GM21528 (cell line): Measurements from ENCODE around the gene NRG3.

Source experiments
- ATAC-seq: cut with Tn5 transposase; IDR thresholded peaks from one replicate; pipeline ENCODE4 v1.9.1; 2021; ENCODE audit warnings: mild to moderate bottlenecking, moderate library complexity; ENCODE audit not compliant: unreplicated experiment, low FRiP score

The NRG3 gene

DNA sequence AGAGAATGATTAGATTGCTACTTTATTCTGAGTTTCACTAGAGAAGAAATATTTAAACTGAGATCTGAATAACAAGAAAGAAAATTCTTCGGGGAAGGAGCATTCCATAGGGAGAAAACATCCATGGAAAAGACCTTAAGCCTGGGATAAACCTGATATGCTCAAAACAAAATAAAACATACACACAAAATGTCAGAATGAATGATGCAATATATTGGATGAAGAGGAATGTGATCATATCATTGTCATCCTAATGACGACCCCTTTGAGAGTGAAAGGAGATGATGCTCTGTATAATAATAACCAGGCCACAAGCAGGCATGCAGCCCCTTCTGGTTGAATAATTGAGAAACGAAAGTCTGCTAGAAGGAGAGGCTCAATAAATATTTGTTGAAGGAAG lies 882.4 kb downstream of the NRG3 start:
- ATAC-seq: no peak

GRCh38 chr10:82757901-82758300 lies 882.9 kb downstream of the NRG3 start:
- no peak for ATAC-seq

- no peak for ATAC-seq
These were observed 884.1 kb downstream of the NRG3 start for GRCh38 chr10:82759050-82759449.

DNA sequence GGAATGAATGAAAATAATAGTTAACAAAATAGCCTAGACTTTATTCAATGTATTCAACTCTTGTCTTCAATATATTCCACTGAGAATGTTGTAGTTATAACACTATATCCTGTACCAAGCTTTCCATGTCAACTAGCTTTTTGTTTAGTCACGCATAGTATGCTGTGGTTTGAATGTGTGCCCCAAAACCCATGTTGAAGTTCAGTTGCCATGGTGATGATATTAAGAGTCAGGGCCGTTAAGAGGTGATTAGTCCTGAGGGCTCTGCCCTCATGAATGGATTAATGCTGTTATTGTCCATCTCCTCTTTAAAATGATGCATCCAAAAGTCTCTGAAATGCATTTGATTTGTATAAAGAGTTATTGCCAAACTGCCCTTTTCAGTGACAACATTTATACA lies 887.6 kb downstream of the NRG3 start:
- ATAC-seq: no peak

DNA sequence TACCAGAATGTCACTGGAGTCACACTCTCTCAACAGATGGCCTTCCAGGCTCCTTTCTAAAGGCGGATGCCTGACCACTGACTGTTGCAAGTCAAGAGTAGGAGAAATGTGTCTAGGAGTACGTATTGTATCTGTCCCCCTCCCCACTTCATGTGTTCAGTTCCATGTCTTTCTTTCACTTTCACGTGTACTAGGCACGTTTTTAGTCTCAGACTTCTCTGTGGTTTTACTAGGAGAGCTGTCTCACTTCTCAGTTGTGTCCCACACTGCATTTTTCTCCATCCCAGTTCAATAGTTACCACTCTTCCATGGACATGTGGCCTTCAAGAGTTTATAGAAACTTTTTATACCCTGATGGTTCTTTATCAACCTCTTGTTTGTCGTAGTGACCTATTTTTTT lies 893.0 kb downstream of the NRG3 start:
- ATAC-seq: no peak

GRCh38 chr10:82778908-82779307 lies 903.9 kb downstream of the NRG3 start:
- ATAC-seq: no peak

GRCh38 chr10:82796510-82796909 lies 921.5 kb downstream of the NRG3 start:
- no peak for ATAC-seq

DNA sequence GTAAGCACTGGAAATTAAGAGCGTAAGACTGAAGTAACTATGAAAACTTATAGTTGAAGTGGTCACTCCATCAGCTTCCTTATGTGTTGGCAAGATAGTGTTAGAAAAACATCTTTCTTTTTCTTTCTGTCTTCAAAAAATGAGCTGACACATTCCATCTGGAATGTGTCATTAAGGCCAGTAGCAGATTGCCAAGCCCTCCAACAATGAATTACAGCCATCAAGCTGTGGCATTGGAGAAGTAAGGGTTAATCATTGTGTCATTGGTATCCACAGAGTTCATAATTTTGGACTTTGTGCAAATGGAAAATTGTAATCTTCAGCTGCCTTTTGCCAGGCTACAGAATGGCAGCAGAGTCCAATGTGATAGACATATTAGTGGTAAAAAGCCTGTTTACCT lies 926.3 kb downstream of the NRG3 start:
- ATAC-seq: no peak

GRCh38 chr10:82811621-82812020 lies 936.6 kb downstream of the NRG3 start:
- no peak for ATAC-seq

- ATAC-seq: no peak
These were observed 938.9 kb downstream of the NRG3 start for GRCh38 chr10:82813856-82814255.

- no peak for ATAC-seq
These were observed 939.6 kb downstream of the NRG3 start for GRCh38 chr10:82814635-82815034.

DNA sequence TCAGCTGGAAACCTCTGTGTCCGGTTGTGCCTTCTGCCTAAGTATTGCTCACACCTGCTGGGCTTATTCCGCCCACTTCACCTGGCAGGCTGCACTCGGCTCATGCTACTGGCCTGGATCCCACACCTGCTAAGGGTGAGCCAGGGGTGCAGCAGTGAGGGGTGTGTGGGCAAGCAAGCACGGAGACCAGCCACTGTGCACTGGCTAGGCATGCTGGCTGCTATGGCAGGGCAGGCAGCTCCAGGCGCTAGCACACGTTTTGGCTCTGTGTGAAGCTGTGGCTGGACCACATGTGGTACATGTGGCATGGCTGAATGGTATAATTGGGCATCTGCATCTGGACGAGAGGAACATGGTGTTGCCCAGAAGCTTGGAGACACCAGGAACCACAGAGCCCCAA lies 940.7 kb downstream of the NRG3 start:
- ATAC-seq: no peak

GRCh38 chr10:82817676-82818422 lies 942.9 kb downstream of the NRG3 start:
- no peak for ATAC-seq

GRCh38 chr10:82821043-82821442 lies 946.0 kb downstream of the NRG3 start:
- no peak for ATAC-seq

DNA sequence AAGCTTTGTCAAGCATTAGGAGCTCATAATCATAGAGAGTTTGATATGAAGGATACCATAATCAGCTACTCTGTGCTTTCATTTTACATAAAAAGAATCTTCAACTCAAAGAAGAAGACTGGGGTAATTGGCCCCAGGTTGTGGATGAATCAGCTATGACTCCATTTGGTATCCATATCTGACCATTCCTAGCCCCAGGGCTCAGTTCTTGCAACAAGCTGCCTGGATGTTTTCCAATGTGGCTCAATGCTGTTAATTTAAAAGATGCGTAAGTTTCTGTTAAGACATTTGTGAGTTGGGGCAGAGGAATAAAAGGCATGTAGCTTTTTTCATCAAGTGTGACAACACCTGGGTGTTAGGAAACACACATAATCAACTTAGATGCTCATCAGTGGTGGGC lies 951.1 kb downstream of the NRG3 start:
- no peak for ATAC-seq

DNA sequence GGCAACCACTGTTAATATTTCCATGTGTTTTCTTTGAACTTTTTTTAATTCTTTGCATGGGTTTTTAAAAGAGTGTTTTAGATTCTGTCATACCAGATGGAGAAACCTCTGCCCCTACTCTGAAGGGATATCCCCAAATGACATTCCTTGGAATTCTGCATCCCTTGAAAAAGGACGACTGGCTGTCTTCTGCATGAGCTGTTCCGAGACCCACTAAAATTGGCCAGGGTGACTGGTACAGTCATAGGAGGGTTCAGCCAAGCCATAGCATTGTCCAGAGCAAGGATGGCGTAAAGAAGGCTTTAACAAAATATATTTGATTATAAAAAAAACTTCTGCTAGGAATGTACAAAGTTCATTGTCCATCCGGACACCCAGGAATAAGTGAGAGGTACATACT lies 952.9 kb downstream of the NRG3 start:
- ATAC-seq: no peak

GRCh38 chr10:82847242-82847641 lies 972.2 kb downstream of the NRG3 start:
- ATAC-seq: no peak

GRCh38 chr10:82850191-82850590 lies 975.2 kb downstream of the NRG3 start:
- no peak for ATAC-seq

- no peak for ATAC-seq
These were observed 982.1 kb downstream of the NRG3 start for GRCh38 chr10:82856957-82857613.

DNA sequence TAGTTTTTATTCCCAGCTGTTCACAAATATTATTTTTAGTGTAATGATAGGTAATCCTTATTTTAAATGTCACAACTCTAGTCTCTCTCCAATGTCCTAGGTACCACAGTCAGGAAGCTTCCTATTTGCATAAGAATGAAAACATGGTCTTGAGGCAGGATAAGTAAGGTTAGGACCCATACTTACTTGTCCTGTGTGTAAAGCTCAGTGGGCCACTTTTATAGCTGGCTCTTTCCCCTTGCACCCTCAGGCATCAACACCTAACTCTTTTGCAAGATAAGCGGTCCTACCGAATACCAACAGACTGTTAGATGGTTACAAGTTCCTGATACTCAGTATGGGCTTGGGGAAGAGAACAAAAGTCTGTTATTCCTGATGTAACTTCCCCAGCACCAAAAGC lies 986.9 kb downstream of the NRG3 start:
- ATAC-seq: no peak

GRCh38 chr10:82865366-82865765 lies 990.4 kb downstream of the NRG3 start:
- ATAC-seq: no peak

DNA sequence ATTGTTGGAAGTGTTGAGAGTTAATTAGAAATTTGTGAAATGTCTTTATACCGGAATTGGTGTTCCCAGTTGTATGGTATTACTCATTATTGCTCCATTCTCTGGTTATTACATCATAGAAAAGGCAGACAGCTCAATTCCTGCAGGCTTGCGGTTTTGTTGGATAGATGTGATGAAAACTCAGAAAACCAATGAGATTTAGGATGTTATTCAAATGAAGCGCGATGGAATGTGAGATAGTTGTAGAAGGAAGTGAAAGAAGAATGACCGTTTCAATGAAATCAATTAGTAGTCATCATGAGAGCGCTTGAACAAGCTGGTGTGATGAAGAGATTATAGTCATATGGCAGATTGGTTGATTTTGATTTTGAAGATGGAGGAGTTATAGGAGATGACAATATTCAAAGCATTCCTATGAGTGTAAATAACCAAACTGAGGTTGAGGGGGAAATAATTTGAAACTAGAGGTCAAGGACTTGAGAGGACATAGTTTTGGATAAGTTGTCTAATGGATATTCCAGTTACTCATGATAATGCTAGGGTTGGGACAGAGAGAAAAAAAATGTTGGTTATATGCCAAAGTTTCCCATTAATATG lies 991.5 kb downstream of the NRG3 start:
- no peak for ATAC-seq
